Fibroblast of skin of left quadriceps (primary cell): ENCODE measurements around the gene PRSS27.

Experiments
- DNase-seq, 2 experiments: peaks; one replicate each; pipeline ENCODE4 v3.0.0-alpha.2; 2013; ENCODE audit warnings: low read depth in 2 of 2

PRSS27 gene

GRCh38 chr16:2708955-2709587 is 11.0 kb downstream of the PRSS27 start:
- DNase-seq: no peak

- no peak for DNase-seq
Observed at GRCh38 chr16:2708290-2708639, 11.8 kb downstream of the PRSS27 start.

- DNase-seq: no peak
Observed at GRCh38 chr16:2707368-2708289, 12.4 kb downstream of the PRSS27 start.

GRCh38 chr16:2706611-2707311 is 13.3 kb downstream of the PRSS27 start:
- no peak for DNase-seq

- no peak for DNase-seq
Observed at GRCh38 chr16:2706085-2706484, 13.9 kb downstream of the PRSS27 start.

- no peak for DNase-seq
Observed at GRCh38 chr16:2705351-2705750, 14.7 kb downstream of the PRSS27 start.

GRCh38 chr16:2704983-2705275 is 15.1 kb downstream of the PRSS27 start:
- no peak for DNase-seq

- DNase-seq: no peak
Observed at GRCh38 chr16:2704166-2704982, 15.7 kb downstream of the PRSS27 start.

GRCh38 chr16:2702871-2703745 is 16.9 kb downstream of the PRSS27 start:
- DNase-seq: no peak

- no peak for DNase-seq
Observed at GRCh38 chr16:2702438-2702825, 17.6 kb downstream of the PRSS27 start.

GRCh38 chr16:2701713-2702437 is 18.1 kb downstream of the PRSS27 start:
- no peak for DNase-seq

- no peak for DNase-seq
Observed at GRCh38 chr16:2701272-2701671, 18.8 kb downstream of the PRSS27 start.

GRCh38 chr16:2700786-2701185 is 19.2 kb downstream of the PRSS27 start:
- no peak for DNase-seq

GRCh38 chr16:2699791-2700600 is 20.0 kb downstream of the PRSS27 start:
- DNase-seq: no peak

GRCh38 chr16:2698965-2699750 is 20.9 kb downstream of the PRSS27 start:
- DNase-seq: no peak

GRCh38 chr16:2698103-2698870 is 21.7 kb downstream of the PRSS27 start:
- no peak for DNase-seq

GRCh38 chr16:2697401-2697948 is 22.5 kb downstream of the PRSS27 start:
- DNase-seq: no peak
